Measurements from ENCODE around the gene EVC. TPM values are rescaled to one million over a fixed set of nuclear protein-coding genes. Genes with fewer than 3 reads are reported as not detected.

EVC gene
- total and polyA plus RNA-seq, 2 experiments from 2014 or later: 4.8 to 8.6 TPM

- Histone ChIP-seq H3K27ac (no peak overlapping the region), H3K9me2 (replicated peaks; ENCODE audit: insufficient read depth) (no peaks in the 10 kb centered on the region), H3K4me1 (ENCODE audit: insufficient read depth) (peaks cover 6% of the 10 kb centered on the region), H2AFZ (no peak overlapping the region), H3K4me3 (no peak overlapping the region), H4K20me1 (ENCODE audit: insufficient read depth, poor library complexity, severe bottlenecking) (no peaks in the 10 kb centered on the region), H3K79me2 (peaks cover 46% of the 10 kb centered on the region), H3K9me3 (ENCODE audit: low read depth) (peaks cover 5% of the 10 kb centered on the region), H3K27me3 (no peaks in the 10 kb centered on the region), H3K4me2 (no peak overlapping the region), H3K36me3 (replicated peaks; ENCODE audit: insufficient read depth, low read depth) (no peaks in the 10 kb centered on the region)
- TF ChIP-seq EZH2phosphoT487 (IDR thresholded peaks at IDR 0.05; ENCODE audit: low read depth, severe bottlenecking, unreplicated experiment) (no peak), EZH2 (IDR thresholded peaks at IDR 0.05; ENCODE audit: borderline replicate concordance) (no peak), CTCF (IDR thresholded peaks at IDR 0.05; ENCODE audit: poor library complexity) (no peak)
- no peak for DNase-seq (ENCODE audit: low spot score)
- whole genome bisulfite sequencing (ENCODE audit: low lambda C conversion rate, missing lambda C conversion rate): 89% methylated on average over 4 of the region's 4 CpGs
These were observed 6.6 kb downstream of the EVC start for GRCh38 chr4:5717449-5718158.

- no peaks in the 10 kb centered on the region for H4K20me1 ChIP-seq (ENCODE audit: insufficient read depth, poor library complexity, severe bottlenecking)
- WGBS (ENCODE audit: low lambda C conversion rate, missing lambda C conversion rate): 75% methylated on average over 4 of the region's 4 CpGs
- TF ChIP-seq CTCF (IDR thresholded peaks at IDR 0.05; ENCODE audit: poor library complexity): no peak
- TF ChIP-seq EZH2 (IDR thresholded peaks at IDR 0.05; ENCODE audit: borderline replicate concordance): no peak
- no peak for TF ChIP-seq EZH2phosphoT487 (IDR thresholded peaks at IDR 0.05; ENCODE audit: low read depth, severe bottlenecking, unreplicated experiment)
These were observed 7.4 kb downstream of the EVC start for GRCh38 chr4:5718411-5718810.

DNA sequence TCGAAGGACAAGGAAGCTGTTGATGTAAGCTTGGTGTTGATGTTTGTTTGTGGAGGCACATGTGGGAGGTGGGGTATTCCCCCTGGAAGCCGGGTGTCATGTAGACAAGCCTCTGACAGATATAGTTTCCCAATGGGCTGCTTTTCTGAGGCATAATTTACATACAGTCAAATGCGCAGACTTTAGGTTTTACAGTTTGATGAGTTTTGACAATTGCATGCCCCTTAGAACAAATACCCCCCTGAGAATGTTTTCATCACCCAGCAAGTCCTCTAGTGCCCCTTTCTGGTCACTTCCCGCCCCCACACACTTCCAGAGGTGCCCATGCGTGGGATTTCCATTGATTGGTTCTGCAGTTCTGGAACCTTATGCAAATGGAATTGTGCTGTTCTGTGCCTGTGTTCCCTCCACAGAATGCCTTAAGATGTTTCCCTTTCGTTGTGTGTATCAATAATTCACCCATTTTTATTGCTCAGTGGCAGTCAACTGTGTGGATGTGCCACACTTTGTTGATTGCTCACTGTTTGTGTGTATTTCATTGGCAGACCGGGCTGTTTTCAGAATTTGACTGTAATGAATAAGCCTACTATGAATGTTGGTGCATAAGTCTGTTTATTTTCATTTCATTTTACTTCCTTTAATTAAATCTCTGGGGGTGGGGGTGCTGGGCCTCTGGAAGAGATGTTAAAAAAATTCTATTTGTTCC lies 8.5 kb downstream of the EVC start:
- H3K36me3 ChIP-seq (replicated peaks; ENCODE audit: insufficient read depth, low read depth): no peaks in the 10 kb centered on the region
- 90% methylated on average over 7 of the region's 7 CpGs for WGBS (ENCODE audit: low lambda C conversion rate, missing lambda C conversion rate)
- peaks cover 6% of the 10 kb centered on the region for H3K4me1 ChIP-seq (ENCODE audit: insufficient read depth)
- peaks cover 5% of the 10 kb centered on the region for H3K9me3 ChIP-seq (ENCODE audit: low read depth)
- no peaks in the 10 kb centered on the region for H3K9me2 ChIP-seq (replicated peaks; ENCODE audit: insufficient read depth)
- H3K4me2 ChIP-seq: no peak overlapping the region
- no peak for DNase-seq (ENCODE audit: low spot score)
- no peak overlapping the region for H3K27ac ChIP-seq
- TF ChIP-seq EZH2phosphoT487 (IDR thresholded peaks at IDR 0.05; ENCODE audit: low read depth, severe bottlenecking, unreplicated experiment) (no peak), CTCF (IDR thresholded peaks at IDR 0.05; ENCODE audit: poor library complexity) (no peak), EZH2 (IDR thresholded peaks at IDR 0.05; ENCODE audit: borderline replicate concordance) (no peak)
- no peaks in the 10 kb centered on the region for H4K20me1 ChIP-seq (ENCODE audit: insufficient read depth, poor library complexity, severe bottlenecking)
- H3K79me2 ChIP-seq: peaks cover 31% of the 10 kb centered on the region
- no peaks in the 10 kb centered on the region for H3K27me3 ChIP-seq
- no peak overlapping the region for H2AFZ ChIP-seq
- no peak overlapping the region for H3K4me3 ChIP-seq

More at GRCh38 chr4:5718411-5718810, 7.4 kb downstream of the EVC start:
- H3K4me3 ChIP-seq: no peak overlapping the region
- no peaks in the 10 kb centered on the region for H3K27me3 ChIP-seq
- H3K4me2 ChIP-seq: no peak overlapping the region
- peaks cover 5% of the 10 kb centered on the region for H3K9me3 ChIP-seq (ENCODE audit: low read depth)
- no peak for DNase-seq (ENCODE audit: low spot score)
- H3K36me3 ChIP-seq (replicated peaks; ENCODE audit: insufficient read depth, low read depth): no peaks in the 10 kb centered on the region
- no peak overlapping the region for H2AFZ ChIP-seq
- peaks cover 40% of the 10 kb centered on the region for H3K79me2 ChIP-seq
- peaks cover 6% of the 10 kb centered on the region for H3K4me1 ChIP-seq (ENCODE audit: insufficient read depth)
- H3K9me2 ChIP-seq (replicated peaks; ENCODE audit: insufficient read depth): no peaks in the 10 kb centered on the region
- no peak overlapping the region for H3K27ac ChIP-seq
